ENCODE measurements around the gene POGK.
"Not testable (repeated sequence)": the region's sequence is repeated elsewhere in the genome, so short reads cannot be mapped to it uniquely, and the experiment has no call there.

The POGK gene

GRCh38 chr1:166857995-166858394 lies 18.7 kb downstream of the POGK start:
- no peak for DNase-seq

DNA sequence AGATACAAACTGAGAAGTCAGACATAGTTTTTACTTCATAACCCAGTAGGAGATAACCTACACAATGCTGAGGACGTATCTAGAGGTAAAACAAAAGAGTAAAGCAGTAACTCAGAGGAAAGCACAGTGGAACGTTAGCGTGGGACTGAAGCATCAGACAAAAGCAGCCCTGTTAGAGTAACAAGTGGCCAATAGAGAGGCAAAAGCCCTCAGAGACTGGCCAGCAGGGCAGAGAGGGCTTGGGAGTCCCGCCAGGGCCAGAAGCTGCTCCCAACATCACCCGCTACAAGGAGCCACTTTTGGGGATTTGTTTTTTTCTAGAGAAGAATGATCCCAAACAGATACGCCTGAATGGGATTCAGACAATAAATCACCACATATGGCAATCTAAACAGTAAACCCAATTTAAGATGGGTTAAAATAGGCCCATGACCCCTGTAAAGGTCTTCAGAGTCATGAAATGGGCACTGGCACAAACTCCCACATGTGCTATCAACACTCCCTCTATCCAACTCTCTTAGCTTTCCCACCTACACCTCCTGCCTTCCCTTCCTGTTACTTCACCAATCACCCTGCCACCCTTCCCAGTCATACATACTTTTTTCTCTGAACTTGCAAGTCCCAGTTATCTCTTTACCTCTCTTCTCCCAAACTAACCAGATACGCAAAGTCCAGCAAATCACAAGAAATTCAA lies 19.6 kb downstream of the POGK start:
- DNase-seq: no peak

DNA sequence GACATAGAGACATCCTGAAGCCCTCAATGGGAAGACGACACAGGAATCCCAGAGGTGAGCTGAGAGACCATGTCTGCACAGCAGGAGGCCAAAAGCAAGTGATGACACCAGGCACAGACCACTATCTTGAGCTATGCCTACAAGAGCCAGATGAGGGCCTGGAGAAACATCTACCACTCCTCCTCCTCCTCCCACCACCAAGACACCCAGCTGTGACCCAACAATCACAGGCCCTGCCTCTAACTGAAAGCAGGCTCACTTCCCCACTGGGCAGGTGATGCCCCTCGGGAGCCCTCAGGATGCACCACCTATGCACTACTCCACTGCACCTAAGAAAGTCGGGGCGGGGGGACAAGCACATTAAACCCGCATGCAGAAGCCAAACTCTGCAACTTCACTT lies 20.3 kb downstream of the POGK start:
- no peak for DNase-seq

- DNase-seq: no peak
Measured at GRCh38 chr1:166865926-166866325, 26.7 kb downstream of the POGK start.

GRCh38 chr1:166868639-166869038 lies 29.4 kb downstream of the POGK start:
- no peak for DNase-seq

DNA sequence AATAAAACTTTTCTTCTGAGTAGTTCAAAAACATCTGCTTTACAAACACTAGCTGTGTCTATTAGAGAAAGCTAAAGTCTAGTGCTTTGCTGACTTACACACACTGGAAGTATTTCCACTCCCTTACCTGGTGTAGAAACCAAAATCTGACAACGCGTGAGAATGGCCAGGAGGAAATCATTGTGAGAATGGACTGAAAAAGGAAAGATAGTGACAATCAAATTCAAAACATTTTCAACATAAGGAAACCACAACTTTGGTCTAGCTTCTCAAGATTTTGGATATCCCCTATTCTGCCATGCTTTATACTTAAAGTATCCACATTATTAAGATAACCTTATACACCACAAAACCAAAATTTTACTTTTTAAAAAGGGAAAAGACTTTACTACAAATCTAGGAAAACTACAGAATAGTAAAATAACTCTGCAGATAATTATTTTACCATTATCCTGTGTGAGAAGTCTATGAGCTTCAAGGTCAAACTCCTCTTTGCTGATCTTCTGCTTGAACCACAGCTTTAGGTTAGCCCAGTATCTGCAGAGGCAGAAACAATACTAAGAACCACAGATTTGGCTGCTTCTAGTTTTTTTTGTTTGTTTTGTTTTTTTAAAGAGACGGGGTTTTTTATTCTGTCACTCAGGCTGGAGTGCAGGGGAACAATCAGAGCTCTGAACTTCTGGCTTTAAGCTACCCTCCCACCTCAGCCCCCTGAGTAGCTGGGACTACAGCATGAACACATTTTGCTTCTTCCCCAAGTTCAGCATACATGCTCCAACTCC lies 30.2 kb downstream of the POGK start:
- no peak for DNase-seq

DNA sequence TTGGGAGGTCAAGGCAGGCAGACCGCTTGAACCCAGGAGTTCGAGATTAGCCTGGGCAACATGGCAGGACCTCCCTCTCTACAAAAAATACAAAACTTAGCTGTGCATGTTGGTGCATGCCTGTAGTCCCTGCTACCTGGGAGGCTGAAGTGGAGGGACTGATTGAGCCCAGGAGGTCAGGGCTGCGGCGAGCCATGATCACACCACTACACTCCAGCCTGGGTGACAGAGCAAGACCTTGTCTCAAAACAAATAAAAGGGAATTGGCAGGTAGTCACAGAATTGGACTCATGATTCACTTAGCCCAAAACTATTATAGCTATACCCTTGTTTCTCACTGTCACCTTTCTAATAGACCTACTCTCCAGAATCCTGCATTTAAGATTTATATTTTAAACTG lies 31.3 kb downstream of the POGK start:
- DNase-seq: no peak

GRCh38 chr1:166874464-166874863 lies 35.2 kb downstream of the POGK start:
- no peak for DNase-seq

GRCh38 chr1:166875302-166875733 lies 36.0 kb downstream of the POGK start:
- DNase-seq: no peak

GRCh38 chr1:166875734-166876539 lies 36.7 kb downstream of the POGK start, which contains the start of gene TADA1:
Gene TADA1, minus strand, starts transcription at chr1:166876264. Its CDS starts 31 bp downstream, at chr1:166876233.
- peak; percentile 98 for DNase-seq

GRCh38 chr1:166876540-166876838 lies 37.2 kb downstream of the POGK start:
- no peak for DNase-seq

- DNase-seq: not testable (repeated sequence)
Measured at GRCh38 chr1:166878173-166878917, 39.1 kb downstream of the POGK start.

DNA sequence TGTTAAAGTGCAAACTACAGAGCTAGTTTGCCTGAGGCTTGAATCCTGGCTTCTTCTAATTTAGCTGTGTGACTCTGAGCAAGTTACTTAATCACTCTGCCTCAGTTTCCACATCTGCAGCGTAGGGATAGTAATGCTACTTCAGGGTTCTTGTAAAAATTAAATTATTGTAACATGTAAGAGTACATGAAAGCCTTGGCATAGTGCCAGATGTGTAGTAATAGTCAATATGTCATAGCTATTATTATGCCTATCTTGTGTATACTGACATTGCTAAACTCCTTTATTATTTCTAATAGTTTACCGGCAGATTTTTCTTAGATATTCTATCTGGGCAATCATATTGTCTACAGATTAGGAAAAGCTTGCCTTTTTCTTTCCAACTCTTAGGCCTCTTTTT lies 43.6 kb downstream of the POGK start:
- no peak for DNase-seq

- no peak for DNase-seq
Measured at GRCh38 chr1:166884040-166884642, 44.9 kb downstream of the POGK start.

DNA sequence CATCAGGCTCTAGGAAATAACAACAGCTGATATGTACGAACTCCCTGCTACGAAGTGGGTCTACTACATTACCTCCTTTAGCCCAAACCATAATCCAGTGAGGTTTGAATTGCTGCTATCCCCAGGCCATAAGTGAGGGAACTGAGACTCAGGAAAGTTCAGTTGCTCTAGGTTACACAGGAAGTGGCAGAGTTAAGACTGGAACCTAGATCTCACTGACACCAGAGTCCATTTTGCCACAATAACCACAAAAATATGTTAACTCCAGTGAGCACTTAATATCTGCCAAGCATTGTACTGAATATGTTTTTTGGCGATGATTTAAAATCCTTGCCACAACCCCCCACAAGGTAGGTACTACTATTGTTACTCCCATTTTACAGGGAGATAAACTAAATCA lies 45.7 kb downstream of the POGK start:
- DNase-seq: peak; percentile 5

GRCh38 chr1:166888373-166889111 lies 49.3 kb downstream of the POGK start:
- DNase-seq: no peak

- DNase-seq: no peak
Measured at GRCh38 chr1:166889776-166890175, 50.5 kb downstream of the POGK start.

DNA sequence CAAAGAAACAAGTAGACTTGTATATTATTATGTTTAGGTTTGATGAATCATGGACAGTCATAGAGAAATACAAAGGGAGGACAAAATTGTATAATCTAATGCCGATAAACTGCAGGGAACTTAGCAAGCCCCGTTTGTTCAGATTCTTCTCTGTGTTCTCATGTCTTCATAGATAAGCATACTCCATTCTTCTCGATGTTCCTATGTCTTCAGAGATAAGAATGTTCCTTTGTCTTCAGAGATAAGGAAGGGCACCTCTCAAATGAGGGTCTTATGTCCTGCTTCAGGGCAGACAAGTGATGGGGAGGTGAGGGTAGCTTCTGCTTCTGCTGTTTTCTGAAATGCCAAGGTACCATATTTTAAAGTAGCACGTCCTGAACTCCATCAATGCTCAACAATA lies 56.5 kb downstream of the POGK start:
- no peak for DNase-seq

GRCh38 chr1:166899769-166900168 lies 60.5 kb downstream of the POGK start:
- no peak for DNase-seq

DNA sequence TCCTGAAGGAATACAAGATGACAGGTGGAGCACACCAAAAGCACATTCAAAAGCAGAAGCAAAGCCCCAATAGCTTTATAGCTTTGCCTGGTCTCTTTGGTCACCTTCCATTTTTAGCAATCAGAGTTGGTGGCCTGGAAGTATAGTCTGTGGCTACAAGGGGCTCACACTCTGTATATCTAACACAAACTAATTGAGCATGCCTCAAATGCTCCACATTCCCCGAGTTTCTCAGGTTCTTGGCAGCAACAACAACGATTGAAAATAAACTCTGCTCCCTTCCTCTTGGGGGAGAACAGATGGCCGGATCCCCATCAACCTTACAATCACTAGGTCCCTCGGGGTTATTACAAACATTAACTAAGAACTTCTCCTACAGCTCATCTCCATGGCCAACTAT lies 61.7 kb downstream of the POGK start:
- DNase-seq: no peak

DNA sequence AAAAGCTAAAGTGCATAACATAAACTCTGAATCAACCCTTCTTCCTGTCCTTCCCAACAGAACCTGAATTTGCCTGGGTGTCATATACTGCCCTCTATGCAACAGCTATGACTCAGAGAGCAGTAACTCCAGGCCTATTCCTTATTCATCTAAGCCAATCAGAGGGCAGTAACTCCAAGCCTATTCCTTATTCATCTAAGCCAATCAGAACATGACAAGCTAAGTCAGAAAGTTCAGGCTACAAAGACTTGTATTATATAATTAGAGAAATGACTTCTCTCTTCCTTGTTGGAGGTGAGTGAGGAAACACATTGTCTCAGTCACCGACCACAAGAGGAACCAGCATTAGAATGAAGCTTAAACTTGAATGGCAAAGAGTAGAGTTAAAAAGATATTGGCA lies 63.0 kb downstream of the POGK start:
- peak; percentile 81 for DNase-seq

GRCh38 chr1:166903232-166903631 lies 64.0 kb downstream of the POGK start:
- no peak for DNase-seq
